Fibroblast of skin of abdomen (primary cell): ENCODE measurements around the gene MIER3.

Experiments
- DNase-seq: peaks from one replicate; pipeline ENCODE4 v3.0.0-alpha.2; 2013

The MIER3 gene

GRCh38 chr5:56893251-56893951, 58.5 kb downstream of the MIER3 start:
- no peak for DNase-seq

GRCh38 chr5:56881571-56881970, 70.4 kb downstream of the MIER3 start:
- DNase-seq = no peak

GRCh38 chr5:56876327-56876726, 75.6 kb downstream of the MIER3 start:
- DNase-seq = peak; percentile 20

GRCh38 chr5:56873056-56873455, 78.9 kb downstream of the MIER3 start:
- no peak for DNase-seq

- no peak for DNase-seq
Observed at GRCh38 chr5:56871777-56872176, 80.1 kb downstream of the MIER3 start.
